ENCODE results near the gene FARP1. TPM values are rescaled to one million over a fixed set of nuclear protein-coding genes. Genes with fewer than 3 reads are reported as not detected.

The FARP1 gene
- total RNA-seq, 1 donor from 2014 or later, result 357 TPM

Small RNAs within 50 kb of the gene (microRNA-seq; reads per million reads assigned to microRNA genes)
- gene MIR3170 (ENCODE audit: unreplicated experiment), result not detected

Other genes starting within 250 kb of the FARP1 start
- 143 and 145 TPM in 2 replicates for gene IPO5, start 189.4 kb upstream of the FARP1 start, total RNA-seq
- not detected in 2 replicates for gene RNF113B, start 34.2 kb downstream of the FARP1 start, total RNA-seq